Lower leg skin (tissue), 4 donors: ENCODE measurements around the gene KLHL33. TPM values are rescaled to one million over a fixed set of nuclear protein-coding genes. Genes with fewer than 3 reads are reported as not detected.

Experiments used
- DNase-seq, 2 donors: peaks; one replicate each; pipeline ENCODE4 v3.0.0-alpha.2; 2019; ENCODE audit warnings: low spot score in 2 of 2
- H3K4me3 ChIP-seq: fragments of 200-600 bp; sonication (generic); 2 replicates; pipeline ENCODE4 v1.5.1; 2017; ENCODE audit warnings: mild to moderate bottlenecking, low read depth; ENCODE audit not compliant: poor library complexity, severe bottlenecking
- POLR2A ChIP-seq, 2 donors: fragments of 450-650 bp; IDR thresholded peaks; one replicate each; pipeline ENCODE4 v1.6.1; 2016 to 2017; ENCODE audit warnings: antibody characterized with exemption in 2 of 2, mild to moderate bottlenecking in 1 of 2, moderate library complexity in 1 of 2
- WGBS, 2 donors: methylation state at CpG; one replicate each; pipeline ENCODE4 v1.1.5; 2018; 5-methylcytosine and 5-hydroxymethylcytosine counted together
- intact Hi-C: fragments of 100-400 bp; cut with DNase I; formaldehyde crosslinking; loops from one replicate; pipeline ENCODE4 v1.15.0; 2023; ENCODE audit warnings: low total_unique reads
- total RNA-seq, 4 donors: library from RNA; depleted of rRNA; stranded (reverse); fragments of >200 nt; gene quantifications; one replicate each; pipeline ENCODE4 v1.1.0, GENCODE V29; 2016
- TF ChIP-seq, protein P1 (sequence below), 3 donors: fragments of 450-650 bp; IDR thresholded peaks; one replicate each; pipeline ENCODE4 v1.5.1; 2016; ENCODE audit warnings: antibody characterized with exemption in 3 of 3, mild to moderate bottlenecking in 3 of 3, moderate library complexity in 2 of 3

KLHL33 gene
- total RNA-seq, 4 donors from 2014 or later: 0.12 to 1.2 (median 0.36) TPM; not detected in 1

DNA sequence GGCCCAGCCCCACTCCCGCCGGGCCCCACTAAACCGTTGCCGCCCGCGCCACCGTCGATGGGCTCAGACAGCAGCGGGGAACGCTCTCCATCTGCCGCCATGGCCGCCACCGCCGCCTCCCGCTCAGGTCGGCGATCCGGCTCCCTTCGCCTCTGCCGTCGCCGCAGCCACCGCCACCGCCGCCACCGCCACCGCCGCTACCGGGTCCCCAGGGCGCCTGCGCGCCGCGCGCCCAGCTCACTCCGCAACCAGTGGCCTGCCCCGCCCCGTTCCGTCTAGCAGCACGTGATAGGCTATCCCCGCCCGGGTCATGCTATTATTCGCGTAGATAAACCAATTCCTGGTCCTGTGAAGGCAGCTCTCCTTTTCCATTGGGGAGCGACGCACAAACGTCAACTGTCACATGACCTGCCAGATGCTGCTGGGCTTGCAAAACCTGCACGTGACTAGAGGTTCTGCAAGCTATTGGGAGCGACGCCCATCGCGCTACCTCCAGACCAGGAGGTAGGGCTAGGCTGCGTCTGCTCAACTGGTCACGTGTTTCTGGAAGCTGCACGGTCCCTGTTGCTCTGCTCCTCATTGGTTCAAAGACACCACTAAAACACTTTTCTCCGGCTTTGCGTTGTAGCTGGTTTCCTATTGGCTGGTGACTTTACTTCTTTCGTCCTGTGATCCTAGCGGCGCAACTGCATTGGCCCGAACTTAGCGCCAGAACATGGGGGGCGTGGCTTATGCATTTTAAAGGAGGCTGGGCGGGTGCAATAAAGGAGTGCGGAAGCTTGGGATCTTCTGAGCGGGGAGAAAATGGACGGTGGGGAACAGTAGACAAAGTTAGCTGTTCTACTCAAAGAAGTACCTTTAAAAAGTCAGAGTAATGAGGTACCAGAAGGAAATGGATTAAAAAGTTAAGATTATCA lies 25.5 kb upstream of the KLHL33 start, which contains the start of gene PIP4P1:
PIP4P1 (minus strand) TSS at position 210 of the 917 bp plus-strand sequence; CDS start at position 101, 109 bp downstream.
- DNase-seq: peak; percentile 100
- TF ChIP-seq, protein P1, sequence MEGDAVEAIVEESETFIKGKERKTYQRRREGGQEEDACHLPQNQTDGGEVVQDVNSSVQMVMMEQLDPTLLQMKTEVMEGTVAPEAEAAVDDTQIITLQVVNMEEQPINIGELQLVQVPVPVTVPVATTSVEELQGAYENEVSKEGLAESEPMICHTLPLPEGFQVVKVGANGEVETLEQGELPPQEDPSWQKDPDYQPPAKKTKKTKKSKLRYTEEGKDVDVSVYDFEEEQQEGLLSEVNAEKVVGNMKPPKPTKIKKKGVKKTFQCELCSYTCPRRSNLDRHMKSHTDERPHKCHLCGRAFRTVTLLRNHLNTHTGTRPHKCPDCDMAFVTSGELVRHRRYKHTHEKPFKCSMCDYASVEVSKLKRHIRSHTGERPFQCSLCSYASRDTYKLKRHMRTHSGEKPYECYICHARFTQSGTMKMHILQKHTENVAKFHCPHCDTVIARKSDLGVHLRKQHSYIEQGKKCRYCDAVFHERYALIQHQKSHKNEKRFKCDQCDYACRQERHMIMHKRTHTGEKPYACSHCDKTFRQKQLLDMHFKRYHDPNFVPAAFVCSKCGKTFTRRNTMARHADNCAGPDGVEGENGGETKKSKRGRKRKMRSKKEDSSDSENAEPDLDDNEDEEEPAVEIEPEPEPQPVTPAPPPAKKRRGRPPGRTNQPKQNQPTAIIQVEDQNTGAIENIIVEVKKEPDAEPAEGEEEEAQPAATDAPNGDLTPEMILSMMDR (IDR thresholded peaks at IDR 0.05): no peak
- TF ChIP-seq POLR2A (IDR thresholded peaks at IDR 0.05): peak in 1 of 2 donors; percentile 89
- intact Hi-C loops: loop anchor here (10.0 kb wide), 1 partner anchor 223 kb away; the partner anchor contains the start of genes ANG and RNASE4
- H3K4me3 ChIP-seq: peak within 1 kb of the TSS; percentile 62
- 0% methylated on average over 40 to 44 of the region's 67 CpGs for WGBS, 2 donors

DNA sequence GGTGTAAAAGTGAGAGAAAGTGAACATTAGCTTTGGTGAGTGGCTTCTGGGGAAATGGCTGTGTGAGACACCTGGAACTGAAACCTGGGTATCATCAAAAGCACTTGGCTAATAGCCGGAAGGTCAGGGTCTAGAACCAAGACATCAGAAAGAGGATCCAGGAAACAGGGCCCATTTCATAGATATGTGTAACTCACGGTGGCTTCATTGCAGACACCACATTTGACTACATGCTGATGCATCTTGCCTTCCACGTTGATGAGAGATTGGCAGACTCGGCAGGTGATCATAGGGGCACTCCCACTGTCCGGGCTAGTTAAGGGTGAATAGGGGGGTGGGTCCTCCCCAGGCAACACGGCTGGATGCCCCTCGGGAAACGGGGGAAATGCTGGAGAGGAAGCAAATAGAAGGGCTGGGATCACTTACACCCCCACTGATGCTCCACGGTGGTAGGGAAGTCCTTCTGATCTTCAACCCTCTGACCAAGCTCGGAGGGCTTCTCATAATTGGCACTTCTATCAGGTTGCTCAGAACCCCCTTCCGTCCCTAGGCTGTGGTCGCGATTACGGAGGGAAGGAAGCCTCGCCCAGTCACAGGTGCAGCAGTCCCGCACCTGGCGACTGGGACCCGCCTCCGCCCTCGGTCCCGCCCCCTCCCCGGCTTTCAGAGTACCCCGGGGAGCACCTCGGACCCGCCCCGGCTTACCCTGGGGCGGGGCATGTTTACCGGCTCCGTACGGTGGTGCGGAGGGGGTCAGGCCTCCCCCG lies 24.7 kb upstream of the KLHL33 start:
- DNase-seq: peak; percentile 35 to 87
- WGBS, 2 donors: 6 to 7% methylated on average over 27 to 32 of the region's 32 CpGs
- intact Hi-C loops: loop anchor here (10.0 kb wide), 1 partner anchor 224 kb away; the partner anchor contains the start of genes ANG and RNASE4
- TF ChIP-seq, protein P1 (IDR thresholded peaks at IDR 0.05): no peak
- TF ChIP-seq POLR2A (IDR thresholded peaks at IDR 0.05): no peak
- peak overlapping the region; percentile 62 for H3K4me3 ChIP-seq

DNA sequence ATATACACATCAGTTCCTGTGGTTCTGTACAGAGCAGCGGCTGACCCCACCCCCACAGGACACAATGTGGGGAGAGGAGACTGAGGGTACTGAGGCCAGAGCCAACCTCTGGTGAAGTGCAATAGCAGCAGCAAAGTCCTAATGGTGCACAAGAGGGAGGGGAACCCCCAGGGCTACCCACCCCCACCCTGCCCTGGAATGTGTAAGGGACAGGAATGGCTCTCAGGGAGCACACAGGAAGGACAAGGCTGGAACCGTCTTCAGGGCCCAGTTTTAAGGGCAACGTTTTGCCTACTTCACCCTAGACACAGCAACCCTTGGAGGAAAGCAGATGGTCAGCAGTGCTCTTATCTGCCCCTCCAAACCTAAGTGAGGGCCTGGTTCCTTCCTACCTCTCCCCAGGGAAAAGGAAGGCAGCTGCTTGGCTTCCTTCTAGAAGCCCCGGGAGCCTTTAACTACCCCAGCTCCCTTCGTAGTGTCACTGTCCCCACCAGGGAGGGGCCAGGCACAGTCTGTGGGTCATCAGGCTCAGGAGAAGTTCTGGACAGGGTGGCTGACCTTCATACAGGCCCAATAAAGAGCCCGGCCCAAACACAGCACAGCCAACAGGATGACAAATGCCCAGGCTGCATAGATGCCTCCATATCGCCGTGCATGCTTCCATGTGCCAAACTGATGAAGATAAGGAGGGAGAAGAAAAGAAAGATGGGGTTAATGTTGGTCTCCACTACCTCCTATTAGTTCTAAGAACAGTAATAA lies 22.2 kb upstream of the KLHL33 start:
- DNase-seq: no peak
- TF ChIP-seq POLR2A (IDR thresholded peaks at IDR 0.05): no peak
- TF ChIP-seq, protein P1 (IDR thresholded peaks at IDR 0.05): no peak
- H3K4me3 ChIP-seq: no peak overlapping the region
- intact Hi-C loops: no loop called here
- WGBS, 2 donors: 64% methylated on average over 8 of the region's 8 CpGs

DNA sequence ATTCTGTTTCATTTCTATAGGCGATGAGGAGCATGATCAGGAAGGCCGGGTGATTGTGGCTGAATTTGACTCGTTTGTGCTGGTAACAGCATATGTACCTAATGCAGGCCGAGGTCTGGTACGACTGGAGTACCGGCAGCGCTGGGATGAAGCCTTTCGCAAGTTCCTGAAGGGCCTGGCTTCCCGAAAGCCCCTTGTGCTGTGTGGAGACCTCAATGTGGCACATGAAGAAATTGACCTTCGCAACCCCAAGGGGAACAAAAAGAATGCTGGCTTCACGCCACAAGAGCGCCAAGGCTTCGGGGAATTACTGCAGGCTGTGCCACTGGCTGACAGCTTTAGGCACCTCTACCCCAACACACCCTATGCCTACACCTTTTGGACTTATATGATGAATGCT lies 21.0 kb upstream of the KLHL33 start:
- no peak for DNase-seq
- TF ChIP-seq, protein P1 (IDR thresholded peaks at IDR 0.05): no peak
- TF ChIP-seq POLR2A (IDR thresholded peaks at IDR 0.05): no peak
- 81 to 83% methylated on average over 13 of the region's 13 CpGs for WGBS, 2 donors
- intact Hi-C loops: no loop called here
- H3K4me3 ChIP-seq: no peak overlapping the region
